H1 (cell line): Measurements from ENCODE around the gene ZFP64. TPM values are rescaled to one million over a fixed set of nuclear protein-coding genes. Genes with fewer than 3 reads are reported as not detected.

Experiments used
- CTCF ChIA-PET: fragments of 300-600 bp; sonication (Branson Sonifier 250); formaldehyde crosslinking; loops from one replicate; lab custom pipeline; 2021; ENCODE audit not compliant: partially characterized antibody; lab: Charles Lee
- POLR2A ChIA-PET: fragments of 300-600 bp; sonication (Branson Sonifier 250); formaldehyde crosslinking; loops from one replicate; lab custom pipeline; 2021; ENCODE audit warnings: inconsistent platforms; ENCODE audit not compliant: partially characterized antibody; lab: Charles Lee
- DNase-seq, 2 experiments: peaks; one replicate each; pipeline versions ENCODE4 v3.0.0 to v3.0.0-alpha.2; 2010 to 2022; ENCODE audit warnings: low spot score in 2 of 2, low read depth in 1 of 2, mixed read lengths in 1 of 2
- FAIRE-seq: peaks from 2 replicates; lab custom pipeline; 2011; peaks lifted over from hg19 to GRCh38; lab: Jason Lieb, UNC
- H2AFZ ChIP-seq: 2 replicates; pipeline ENCODE4 v1.8.1; 2012; ENCODE audit warnings: low read length, inconsistent platforms
- H2AK5ac ChIP-seq: 2 replicates; pipeline ENCODE4 v1.6.1; 2013; ENCODE audit warnings: low read depth, low read length
- H2BK120ac ChIP-seq: replicated peaks from 2 replicates; pipeline ENCODE3; 2013; ENCODE audit warnings: low read depth, low read length, inconsistent platforms
- H2BK12ac ChIP-seq: 2 replicates; pipeline ENCODE4 v1.6.1; 2013; ENCODE audit warnings: low read depth, low read length
- H2BK15ac ChIP-seq: 2 replicates; pipeline ENCODE4 v1.6.1; 2013; ENCODE audit warnings: low read length
- H2BK20ac ChIP-seq: 2 replicates; pipeline ENCODE4 v1.6.1; 2013; ENCODE audit warnings: low read length
- H2BK5ac ChIP-seq: 2 replicates; pipeline ENCODE4 v1.6.1; 2013; ENCODE audit warnings: low read depth, low read length
- H3K14ac ChIP-seq: 2 replicates; pipeline ENCODE4 v1.6.1; 2013; ENCODE audit warnings: inconsistent platforms; ENCODE audit not compliant: insufficient read length
- H3K18ac ChIP-seq: 2 replicates; pipeline ENCODE4 v1.6.1; 2013; ENCODE audit warnings: low read length; ENCODE audit errors: extremely low read depth
- H3K23ac ChIP-seq: 2 replicates; pipeline ENCODE4 v1.6.1; 2013; ENCODE audit warnings: inconsistent platforms; ENCODE audit not compliant: insufficient read length
- H3K23me2 ChIP-seq: 2 replicates; pipeline ENCODE4 v1.6.1; 2013; ENCODE audit warnings: low read depth, low read length
- H3K27ac ChIP-seq: 2 replicates; pipeline ENCODE4 v1.6.1; 2011; ENCODE audit warnings: low read depth, low read length, inconsistent platforms
- H3K27me3 ChIP-seq, 4 experiments: replicated peaks in 1 of 4; 1 replicate in 1 of 4; 2 replicates in 3 of 4; pipeline versions ENCODE4 v1.6.1 to v1.8.1; 2011 to 2013; ENCODE audit warnings: low read length in 3 of 4, mild to moderate bottlenecking in 3 of 4, inconsistent platforms in 2 of 4, mixed read lengths in 2 of 4, moderate library complexity in 1 of 4; ENCODE audit not compliant: control insufficient read depth in 3 of 4, insufficient read depth in 3 of 4; ENCODE audit errors: extremely low read depth in 1 of 4
- H3K36me3 ChIP-seq, 4 experiments: 2 replicates each; pipeline versions ENCODE4 v1.6.1 to v1.8.1; 2011 to 2013; ENCODE audit warnings: mild to moderate bottlenecking in 4 of 4, low read length in 3 of 4, moderate library complexity in 2 of 4, control low read depth in 1 of 4, inconsistent platforms in 1 of 4; ENCODE audit not compliant: insufficient read depth in 4 of 4, control insufficient read depth in 2 of 4
- H3K4ac ChIP-seq: replicated peaks from 2 replicates; pipeline ENCODE3; 2013; ENCODE audit warnings: low read length, low read depth, mixed read lengths, inconsistent platforms; ENCODE audit not compliant: insufficient read length
- H3K4me1 ChIP-seq, 4 experiments: replicated peaks in 1 of 4; 1 replicate in 1 of 4; 2 replicates in 3 of 4; pipeline versions ENCODE4 v1.6.1 to v1.8.1; 2011 to 2013; ENCODE audit warnings: low read length in 3 of 4, inconsistent platforms in 2 of 4, mixed read lengths in 1 of 4; ENCODE audit not compliant: insufficient read depth in 4 of 4, control insufficient read depth in 3 of 4
- H3K4me2 ChIP-seq, 2 experiments: 2 replicates each; pipeline versions ENCODE4 v1.6.1 to v1.8.1; 2011 to 2013; ENCODE audit warnings: low read depth in 2 of 2, low read length in 2 of 2, control low read depth in 1 of 2, inconsistent platforms in 1 of 2, mild to moderate bottlenecking in 1 of 2; ENCODE audit not compliant: insufficient read depth in 1 of 2
- H3K4me3 ChIP-seq, 4 experiments: fragments of 200-600, 300-600 bp in 1 of 4; sonication (generic), shearing (Covaris generic), sonication (Bioruptor Twin) in 1 of 4; 2 replicates each; pipeline versions ENCODE4 v1.5.1 to v1.8.1; 2011 to 2016; ENCODE audit warnings: low read length in 4 of 4, low read depth in 3 of 4, control low read depth in 2 of 4, inconsistent platforms in 2 of 4, mild to moderate bottlenecking in 2 of 4, mixed read lengths in 1 of 4, moderate library complexity in 1 of 4; ENCODE audit not compliant: insufficient read depth in 2 of 4; ENCODE audit errors: extremely low read depth in 1 of 4
- H3K56ac ChIP-seq: replicated peaks from 2 replicates; pipeline ENCODE3; 2013; ENCODE audit warnings: low read depth, mild to moderate bottlenecking, mixed read lengths, low read length, inconsistent platforms; ENCODE audit not compliant: insufficient read length
- H3K79me1 ChIP-seq: 2 replicates; pipeline ENCODE4 v1.6.1; 2013; ENCODE audit warnings: low read depth, low read length, control low read depth
- H3K79me2 ChIP-seq, 2 experiments: 2 replicates each; pipeline versions ENCODE4 v1.6.1 to v1.8.1; 2012 to 2013; ENCODE audit warnings: low read length in 2 of 2, mild to moderate bottlenecking in 2 of 2, inconsistent platforms in 1 of 2; ENCODE audit not compliant: insufficient read depth in 2 of 2, control insufficient read depth in 1 of 2
- H3K9ac ChIP-seq, 4 experiments: replicated peaks in 1 of 4; 1 replicate in 1 of 4; 2 replicates in 3 of 4; pipeline versions ENCODE4 v1.6.1 to v1.8.1; 2011 to 2013; ENCODE audit warnings: low read depth in 3 of 4, low read length in 3 of 4, control low read depth in 2 of 4, mild to moderate bottlenecking in 2 of 4, moderate library complexity in 2 of 4, inconsistent platforms in 1 of 4; ENCODE audit errors: extremely low read depth in 1 of 4
- H3K9me3 ChIP-seq, 2 experiments: 2 replicates each; pipeline versions ENCODE4 v1.6.1 to v1.8.1; 2012 to 2013; ENCODE audit warnings: mild to moderate bottlenecking in 2 of 2, moderate library complexity in 2 of 2, control low read depth in 1 of 2, inconsistent platforms in 1 of 2, low read depth in 1 of 2, low read length in 1 of 2, mixed read lengths in 1 of 2; ENCODE audit not compliant: insufficient read depth in 2 of 2
- H4K20me1 ChIP-seq, 2 experiments: replicated peaks in 1 of 2; 2 replicates each; pipeline versions ENCODE3 to v1.8.1; 2011 to 2013; ENCODE audit warnings: inconsistent platforms in 2 of 2, low read length in 2 of 2, mild to moderate bottlenecking in 1 of 2; ENCODE audit not compliant: insufficient read depth in 2 of 2, control insufficient read depth in 1 of 2
- H4K5ac ChIP-seq: 2 replicates; pipeline ENCODE4 v1.6.1; 2013; ENCODE audit warnings: low read length, low read depth, mixed read lengths, inconsistent platforms; ENCODE audit not compliant: insufficient read length
- H4K8ac ChIP-seq: 2 replicates; pipeline ENCODE4 v1.8.0; 2013; ENCODE audit warnings: mild to moderate bottlenecking, moderate library complexity, low read length, inconsistent platforms; ENCODE audit not compliant: insufficient read depth; ENCODE audit errors: extremely low read depth
- H4K91ac ChIP-seq: replicated peaks from 2 replicates; pipeline ENCODE3; 2013; ENCODE audit warnings: low read length, mixed read lengths, inconsistent platforms; ENCODE audit not compliant: insufficient read length
- ASH2L ChIP-seq: fragments of 200-600, 300-600 bp; sonication (generic); IDR thresholded peaks from one replicate; pipeline ENCODE4 v1.7.1; 2017; ENCODE audit warnings: low read length
- BRCA1 ChIP-seq: IDR thresholded peaks from 2 replicates; pipeline ENCODE4 v1.6.1; 2012; ENCODE audit warnings: low read depth, low read length, improper control_type of control experiment
- CREB1 ChIP-seq: IDR thresholded peaks from 2 replicates; pipeline ENCODE4 v1.6.1; 2012; ENCODE audit warnings: inconsistent platforms
- HDAC6 ChIP-seq: IDR thresholded peaks from one replicate; pipeline ENCODE4 v1.7.1; 2012; ENCODE audit warnings: low read depth, mild to moderate bottlenecking, inconsistent platforms, low read length, moderate library complexity
- JUND ChIP-seq: IDR thresholded peaks from 2 replicates; pipeline ENCODE4 v1.6.1; 2011; ENCODE audit warnings: mild to moderate bottlenecking, improper control_type of control experiment, low read length
- TAF7 ChIP-seq: optimal IDR thresholded peaks from 2 replicates; pipeline ENCODE3; 2011; ENCODE audit warnings: low read depth, mild to moderate bottlenecking, inconsistent platforms, low read length, moderate library complexity, borderline replicate concordance
- WGBS, 2 experiments: shearing (Covaris generic) in 1 of 2; methylation state at CpG; one replicate each; pipeline versions ENCODE4 v1.1.6 to v1.1.7; 2013 to 2015; ENCODE audit warnings: low lambda C conversion rate in 2 of 2, mixed read lengths in 2 of 2, inconsistent platforms in 1 of 2, low coverage in 1 of 2, missing lambda C conversion rate in 1 of 2; ENCODE audit not compliant: insufficient replicate concordance in 2 of 2, insufficient coverage in 1 of 2, insufficient read length in 1 of 2; ENCODE audit errors: extremely low coverage in 1 of 2, missing lambda C conversion rate in 1 of 2; 5-methylcytosine and 5-hydroxymethylcytosine counted together
- polyA plus RNA-seq, 7 experiments: library from polyadenylated mRNA; depleted of rRNA in 3 of 7; stranded (reverse) in 5 of 7; unstranded in 2 of 7; fragments of >200 nt in 5 of 7; fragments of 200-250 nt in 2 of 7; gene quantifications; 1 replicate in 5 of 7; 2 replicates in 1 of 7; 4 replicates in 1 of 7; pipeline versions ENCODE4 v1.2.1 to v1.2.3, GENCODE V29; 2011 to 2013; ENCODE audit warnings: missing spikeins in 2 of 7, mixed read lengths in 2 of 7
- total RNA-seq: library from RNA; stranded (reverse); fragmentation: NEBNext Ultra II Directional; extraction: Animal tissue kit (Norgen Biotek cat#: 25700); gene quantifications from 2 replicates; pipeline ENCODE4 v1.2.1, GENCODE V29; 2021

The ZFP64 gene
- total and polyA plus RNA-seq, 2 of the 8 experiments (the other 6 are each of a cell fraction or from before 2014, with no cell fraction given) = 25.3 to 43.7 TPM

DNA sequence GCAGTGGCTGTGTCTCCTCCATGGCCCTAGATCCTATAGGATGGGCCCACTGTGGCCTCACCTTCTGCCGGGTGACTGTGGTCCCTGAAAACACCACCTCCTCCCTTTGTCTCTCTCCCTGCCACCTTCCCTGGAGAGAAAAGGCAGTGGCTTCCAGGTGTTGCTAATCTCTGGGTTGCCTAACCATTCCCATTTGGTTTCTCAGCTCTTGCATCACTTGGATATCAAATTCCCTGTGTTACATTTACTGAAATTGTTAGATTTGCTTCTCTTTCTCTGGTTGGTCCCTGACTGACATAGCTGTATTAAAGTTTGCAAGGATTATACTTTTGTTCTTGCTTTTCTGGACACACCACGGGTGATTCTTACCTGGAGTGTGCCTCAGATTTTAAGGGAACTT lies 9.3 kb upstream of the ZFP64 start:
- no peak overlapping the region for H2BK120ac ChIP-seq
- FAIRE-seq (no peak), DNase-seq (no peak)
- H4K8ac ChIP-seq = no peak overlapping the region
- CTCF ChIA-PET = no interaction called here
- H3K79me2 ChIP-seq = no peaks in the 10 kb centered on the region
- no peak overlapping the region for H3K4me2 ChIP-seq
- H3K4ac ChIP-seq = no peak overlapping the region
- H2BK15ac ChIP-seq = no peak overlapping the region
- H3K56ac ChIP-seq = no peak overlapping the region
- POLR2A ChIA-PET = interaction anchor here (1.0 to 1.6 kb wide), 2 partner anchors 9 to 95 kb away, joined by 3 to 5 read pairs; partner anchors contain the start of gene ZFP64
- no peaks in the 10 kb centered on the region for H3K79me1 ChIP-seq
- 97% methylated on average over 2 of the region's 2 CpGs; no CpG with 5 or more reads in 1 of the 2 experiments for WGBS, 2 experiments
- no peaks in the 10 kb centered on the region for H3K4me1 ChIP-seq
- TF ChIP-seq BRCA1 = no peak
- TF ChIP-seq CREB1 = no peak
- TF ChIP-seq ASH2L = no peak
- TF ChIP-seq JUND = no peak
- TF ChIP-seq HDAC6 = no peak
- no peak for TF ChIP-seq TAF7
- no peak overlapping the region for H4K91ac ChIP-seq
- no peaks in the 10 kb centered on the region for H3K27me3 ChIP-seq
- H3K9ac ChIP-seq = no peak overlapping the region
- H3K18ac ChIP-seq = 0 out of 2 replicates have a peak overlapping the region, but pooled peaks have one; percentile 22
- no peak overlapping the region for H2BK12ac ChIP-seq
- H4K5ac ChIP-seq = no peak overlapping the region
- H3K14ac ChIP-seq = no peak overlapping the region
- no peak overlapping the region for H3K27ac ChIP-seq
- H3K23me2 ChIP-seq = no peaks in the 10 kb centered on the region
- no peak overlapping the region for H3K23ac ChIP-seq
- no peaks in the 10 kb centered on the region for H4K20me1 ChIP-seq
- no peak overlapping the region for H2BK5ac ChIP-seq
- H3K4me3 ChIP-seq = no peak overlapping the region
- H3K36me3 ChIP-seq = no peaks in the 10 kb centered on the region
- no peak overlapping the region for H2BK20ac ChIP-seq
- H2AFZ ChIP-seq = peak overlapping the region; percentile 75
- no peaks in the 10 kb centered on the region for H3K9me3 ChIP-seq
- H2AK5ac ChIP-seq = no peak overlapping the region
